Measurements from ENCODE around the gene SAMD4A.

The SAMD4A gene

GRCh38 chr14:54570631-54571415, 3.9 kb downstream of the SAMD4A start:
- H3K27ac Mint-ChIP-seq = no peak overlapping the region
- no peak for DNase-seq
- H3K9me3 Mint-ChIP-seq = peaks cover 21% of the 10 kb centered on the region
- H3K4me1 Mint-ChIP-seq = peaks cover 8% of the 10 kb centered on the region
- CTCF ChIA-PET = interaction anchor here (0.6 to 2.9 kb wide), 4 partner anchors 123 to 203 kb away, joined by 3 to 10 read pairs (median 4); no protein-coding TSS in a partner anchor
- peaks cover 37% of the 10 kb centered on the region for H3K27me3 Mint-ChIP-seq
- H3K36me3 Mint-ChIP-seq = no peaks in the 10 kb centered on the region
- H3K4me3 Mint-ChIP-seq = no peak overlapping the region

DNA sequence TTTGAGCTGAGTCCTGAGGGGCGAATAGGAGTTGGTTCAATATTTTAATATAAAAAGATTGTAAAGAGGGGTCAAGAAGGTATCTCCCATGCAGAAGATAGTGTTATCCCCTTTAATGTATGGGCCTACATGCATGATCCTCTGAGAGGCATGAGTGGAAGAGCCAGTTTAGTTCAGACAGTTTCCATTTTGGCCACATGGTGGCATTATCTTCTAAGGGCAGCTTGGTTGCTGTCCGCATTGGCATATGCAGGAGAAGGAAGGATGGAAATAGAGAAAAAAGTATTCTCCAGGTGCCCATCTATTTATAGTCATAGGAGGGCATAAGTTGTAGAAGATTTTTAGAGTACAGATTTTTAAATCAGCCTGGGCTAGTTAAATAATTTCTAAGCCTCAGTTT, 5.4 kb downstream of the SAMD4A start:
- Mint-ChIP-seq H3K9me3 (peaks cover 21% of the 10 kb centered on the region), H3K4me1 (peaks cover 6% of the 10 kb centered on the region), H3K4me3 (no peak overlapping the region), H3K36me3 (no peaks in the 10 kb centered on the region), H3K27me3 (peaks cover 28% of the 10 kb centered on the region), H3K27ac (no peak overlapping the region)
- CTCF ChIA-PET = interaction anchor here (0.7 to 2.9 kb wide), 7 partner anchors 53 to 203 kb away, joined by 3 to 19 read pairs (median 3); no protein-coding TSS in a partner anchor
- DNase-seq = peak; percentile 46

GRCh38 chr14:54574528-54574927, 7.6 kb downstream of the SAMD4A start:
- Mint-ChIP-seq H3K9me3 (peaks cover 21% of the 10 kb centered on the region), H3K4me3 (no peak overlapping the region), H3K4me1 (no peaks in the 10 kb centered on the region), H3K27me3 (peaks cover 7% of the 10 kb centered on the region), H3K36me3 (no peaks in the 10 kb centered on the region), H3K27ac (no peak overlapping the region)
- DNase-seq = no peak
- CTCF ChIA-PET = interaction anchor here (1.3 to 2.8 kb wide), 6 partner anchors 10 to 199 kb away, joined by 3 to 19 read pairs (median 5); no protein-coding TSS in a partner anchor

DNA sequence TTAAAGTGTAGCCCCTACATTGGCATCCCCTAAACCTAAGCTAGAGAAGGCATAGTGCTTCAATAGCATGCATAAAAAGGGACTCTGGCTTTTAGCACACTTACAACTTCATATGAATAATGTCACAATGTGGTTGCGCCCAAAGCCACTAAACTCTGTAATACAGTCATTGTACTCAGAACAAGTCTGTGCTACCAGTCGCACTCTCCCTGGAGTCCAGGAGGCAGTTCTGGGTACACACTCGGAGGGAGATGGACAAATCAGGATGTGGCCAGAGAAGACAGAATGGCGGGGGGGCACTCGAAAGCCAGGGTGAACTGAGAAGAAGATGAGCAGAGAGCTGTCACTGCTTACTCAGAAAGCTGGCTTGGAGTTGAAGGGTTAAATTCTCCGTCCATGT, 10.6 kb downstream of the SAMD4A start:
- Mint-ChIP-seq H3K27me3 (peaks cover 3% of the 10 kb centered on the region), H3K4me1 (no peaks in the 10 kb centered on the region), H3K36me3 (no peaks in the 10 kb centered on the region), H3K4me3 (no peak overlapping the region), H3K9me3 (peaks cover 14% of the 10 kb centered on the region), H3K27ac (no peak overlapping the region)
- DNase-seq = no peak
- CTCF ChIA-PET = interaction anchor here (1.0 to 1.4 kb wide), 2 partner anchors 9 to 13 kb away, joined by 3 to 5 read pairs; no protein-coding TSS in a partner anchor

GRCh38 chr14:54577977-54578376, 11.0 kb downstream of the SAMD4A start:
- DNase-seq = no peak
- Mint-ChIP-seq H3K27me3 (peaks cover 3% of the 10 kb centered on the region), H3K4me1 (no peaks in the 10 kb centered on the region), H3K27ac (no peak overlapping the region), H3K4me3 (no peak overlapping the region), H3K36me3 (no peaks in the 10 kb centered on the region), H3K9me3 (peaks cover 11% of the 10 kb centered on the region)
- CTCF ChIA-PET = interaction anchor here (1.0 to 1.4 kb wide), 2 partner anchors 10 to 13 kb away, joined by 3 to 5 read pairs; no protein-coding TSS in a partner anchor

- DNase-seq = no peak
- Mint-ChIP-seq H3K9me3 (no peaks in the 10 kb centered on the region), H3K4me3 (no peak overlapping the region), H3K27ac (no peak overlapping the region), H3K4me1 (no peaks in the 10 kb centered on the region), H3K36me3 (no peaks in the 10 kb centered on the region), H3K27me3 (peaks cover 3% of the 10 kb centered on the region)
- CTCF ChIA-PET = no interaction called here
Measured at GRCh38 chr14:54579621-54580020, 12.7 kb downstream of the SAMD4A start.

DNA sequence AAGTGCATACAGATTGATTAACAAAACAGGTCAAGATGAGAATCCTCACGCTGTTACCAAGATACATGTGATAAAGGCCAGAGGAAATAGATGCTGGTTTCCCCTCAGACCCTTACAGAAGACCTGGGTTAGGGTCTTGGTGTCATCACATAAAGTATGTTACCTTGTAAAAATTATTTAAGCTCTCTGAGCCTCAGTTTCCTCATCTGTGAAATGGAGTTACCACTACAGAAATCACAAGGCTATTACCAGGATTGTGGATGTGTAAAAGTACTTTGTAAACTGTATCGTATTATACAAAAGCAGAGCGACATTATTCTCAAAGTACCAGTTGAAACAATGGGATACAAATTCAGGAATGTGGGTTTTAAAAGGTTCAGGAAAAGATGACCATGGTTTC, 14.0 kb downstream of the SAMD4A start:
- H3K9me3 Mint-ChIP-seq = no peaks in the 10 kb centered on the region
- H3K4me3 Mint-ChIP-seq = no peak overlapping the region
- no peaks in the 10 kb centered on the region for H3K36me3 Mint-ChIP-seq
- no peaks in the 10 kb centered on the region for H3K4me1 Mint-ChIP-seq
- DNase-seq = no peak
- H3K27ac Mint-ChIP-seq = no peak overlapping the region
- CTCF ChIA-PET = no interaction called here
- H3K27me3 Mint-ChIP-seq = peaks cover 3% of the 10 kb centered on the region

DNA sequence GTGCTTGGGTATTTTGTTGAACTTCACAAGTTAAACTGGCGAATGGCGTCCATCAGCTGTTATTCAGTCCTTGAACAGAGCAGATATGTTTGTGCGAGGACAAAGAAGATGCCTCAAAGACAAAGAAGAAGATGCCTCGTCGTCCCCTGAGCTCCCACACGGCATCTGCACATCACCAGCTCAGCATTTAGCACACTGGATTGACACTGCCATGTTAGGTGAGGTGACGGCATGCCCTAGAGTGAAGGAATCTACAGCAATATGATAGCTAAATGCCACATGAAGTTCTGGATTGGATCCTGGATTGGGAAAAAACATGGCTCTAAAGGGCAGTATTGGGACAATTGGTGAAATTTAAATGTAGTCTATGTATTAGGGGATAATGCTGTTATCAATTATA, 15.4 kb downstream of the SAMD4A start:
- no peak overlapping the region for H3K27ac Mint-ChIP-seq
- no peaks in the 10 kb centered on the region for H3K36me3 Mint-ChIP-seq
- no peak overlapping the region for H3K4me3 Mint-ChIP-seq
- DNase-seq = no peak
- no peaks in the 10 kb centered on the region for H3K9me3 Mint-ChIP-seq
- CTCF ChIA-PET = interaction anchor here (0.7 to 1.4 kb wide), 3 partner anchors 9 to 225 kb away, joined by 3 to 4 read pairs (median 3); no protein-coding TSS in a partner anchor
- H3K27me3 Mint-ChIP-seq = peaks cover 9% of the 10 kb centered on the region
- H3K4me1 Mint-ChIP-seq = no peaks in the 10 kb centered on the region

DNA sequence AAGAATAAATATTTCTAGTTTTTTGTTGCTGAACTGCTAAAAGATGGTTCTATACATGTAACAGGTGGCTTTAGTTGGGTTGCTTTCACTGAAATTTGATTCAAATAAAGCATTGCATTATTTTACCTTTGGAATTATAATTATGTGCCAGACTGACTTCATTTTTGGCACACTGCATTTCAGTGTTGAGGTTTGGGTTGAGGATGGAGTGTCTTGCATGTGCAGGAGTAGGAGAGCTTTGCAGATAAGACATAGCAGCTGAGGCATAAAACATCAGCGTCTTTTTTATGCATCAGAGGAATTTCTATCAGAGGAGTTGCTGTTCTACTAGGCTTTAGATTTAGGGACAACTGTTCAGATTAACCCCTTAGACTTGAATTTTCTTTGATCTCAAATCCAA, 17.2 kb downstream of the SAMD4A start:
- Mint-ChIP-seq H3K36me3 (no peaks in the 10 kb centered on the region), H3K4me1 (no peaks in the 10 kb centered on the region), H3K27ac (no peak overlapping the region), H3K4me3 (no peak overlapping the region), H3K27me3 (peaks cover 15% of the 10 kb centered on the region), H3K9me3 (no peaks in the 10 kb centered on the region)
- no peak for DNase-seq
- CTCF ChIA-PET = no interaction called here

- H3K27ac Mint-ChIP-seq = no peak overlapping the region
- DNase-seq = no peak
- H3K4me1 Mint-ChIP-seq = no peaks in the 10 kb centered on the region
- H3K36me3 Mint-ChIP-seq = no peaks in the 10 kb centered on the region
- H3K27me3 Mint-ChIP-seq = peaks cover 15% of the 10 kb centered on the region
- CTCF ChIA-PET = no interaction called here
- no peak overlapping the region for H3K4me3 Mint-ChIP-seq
- H3K9me3 Mint-ChIP-seq = no peaks in the 10 kb centered on the region
Measured at GRCh38 chr14:54585214-54585613, 18.3 kb downstream of the SAMD4A start.

GRCh38 chr14:54589076-54589475, 22.1 kb downstream of the SAMD4A start:
- no peak for DNase-seq
- Mint-ChIP-seq H3K27ac (no peak overlapping the region), H3K36me3 (no peaks in the 10 kb centered on the region), H3K27me3 (peaks cover 19% of the 10 kb centered on the region), H3K4me3 (no peak overlapping the region), H3K4me1 (peaks cover 5% of the 10 kb centered on the region), H3K9me3 (no peaks in the 10 kb centered on the region)
- CTCF ChIA-PET = no interaction called here

- no peak overlapping the region for H3K27ac Mint-ChIP-seq
- H3K4me1 Mint-ChIP-seq = peaks cover 8% of the 10 kb centered on the region
- no peaks in the 10 kb centered on the region for H3K36me3 Mint-ChIP-seq
- H3K27me3 Mint-ChIP-seq = peaks cover 19% of the 10 kb centered on the region
- H3K9me3 Mint-ChIP-seq = no peaks in the 10 kb centered on the region
- no peak for DNase-seq
- no peak overlapping the region for H3K4me3 Mint-ChIP-seq
- CTCF ChIA-PET = no interaction called here
Measured at GRCh38 chr14:54589843-54590242, 22.9 kb downstream of the SAMD4A start.

GRCh38 chr14:54590481-54590880, 23.6 kb downstream of the SAMD4A start:
- H3K36me3 Mint-ChIP-seq = no peaks in the 10 kb centered on the region
- CTCF ChIA-PET = interaction anchor here (1.4 kb wide), 1 partner anchor 15 kb away, joined by 3 read pairs; no protein-coding TSS in a partner anchor

DNA sequence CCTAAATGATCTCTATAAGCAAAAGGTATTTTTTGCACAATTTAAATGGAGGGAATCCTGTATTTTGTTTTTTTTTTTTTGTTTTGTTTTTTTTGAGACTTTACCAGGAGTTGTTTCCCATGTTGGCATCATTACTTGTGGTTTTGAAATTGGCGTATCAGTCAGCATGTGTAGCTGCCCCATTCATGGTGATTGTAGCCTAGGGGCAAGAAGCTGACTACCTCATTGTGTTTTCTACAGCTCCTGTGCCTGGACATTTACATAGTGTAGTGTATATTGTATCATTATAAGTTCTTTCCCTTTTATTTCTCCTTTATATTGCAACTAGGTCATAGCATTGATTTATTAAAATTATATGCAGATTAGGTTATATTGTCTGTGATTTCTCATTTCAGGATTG, 24.5 kb downstream of the SAMD4A start:
- CTCF ChIA-PET = interaction anchor here (1.1 to 1.4 kb wide), 2 partner anchors 16 to 182 kb away, joined by 3 read pairs; no protein-coding TSS in a partner anchor
- H3K27ac Mint-ChIP-seq = no peak overlapping the region
- H3K9me3 Mint-ChIP-seq = no peaks in the 10 kb centered on the region
- H3K4me1 Mint-ChIP-seq = peaks cover 8% of the 10 kb centered on the region
- H3K4me3 Mint-ChIP-seq = no peak overlapping the region
- H3K27me3 Mint-ChIP-seq = peaks cover 18% of the 10 kb centered on the region
- no peak for DNase-seq
- no peaks in the 10 kb centered on the region for H3K36me3 Mint-ChIP-seq

More at GRCh38 chr14:54590481-54590880, 23.6 kb downstream of the SAMD4A start:
- DNase-seq = no peak
- H3K4me3 Mint-ChIP-seq = no peak overlapping the region
- H3K4me1 Mint-ChIP-seq = peaks cover 8% of the 10 kb centered on the region
- no peak overlapping the region for H3K27ac Mint-ChIP-seq
- H3K27me3 Mint-ChIP-seq = peaks cover 19% of the 10 kb centered on the region
- no peaks in the 10 kb centered on the region for H3K9me3 Mint-ChIP-seq

GRCh38 chr14:54591866-54592265, 24.9 kb downstream of the SAMD4A start:
- Mint-ChIP-seq H3K4me1 (peaks cover 8% of the 10 kb centered on the region), H3K27me3 (peaks cover 14% of the 10 kb centered on the region), H3K9me3 (no peaks in the 10 kb centered on the region), H3K27ac (no peak overlapping the region), H3K4me3 (no peak overlapping the region), H3K36me3 (no peaks in the 10 kb centered on the region)
- CTCF ChIA-PET = interaction anchor here (1.1 kb wide), 1 partner anchor 181 kb away, joined by 3 read pairs; no protein-coding TSS in a partner anchor
- DNase-seq = no peak

Data from activated naive CD4-positive, alpha-beta T cell treated with anti-CD3 and anti-CD28 coated beads, Interleukin-2, amount 10 ng/mL, durations not matched to agents 7 days and 5 days (primary cell).